Activated T-helper 1 cell treated with Interleukin-2 at 50 U/mL for 16 hours (primary cell): ENCODE data around the gene C11orf68.
"Not testable (repeated sequence)": the region's sequence is repeated elsewhere in the genome, so short reads cannot be mapped to it uniquely, and the experiment has no call there.

Experiments
- DNase-seq: peaks from one replicate; pipeline ENCODE4 v3.0.0-alpha.2; 2020; ENCODE audit warnings: low read depth

Gene C11orf68

GRCh38 chr11:65918211-65919140 lies at the start of gene C11orf68:
TSS of gene C11orf68 (minus strand) at chr11:65919062. CDS start at chr11:65919031, 31 bp downstream.
- DNase-seq, result no peak

- DNase-seq, result no peak
Measured at GRCh38 chr11:65967329-65967934, 48.6 kb upstream of the C11orf68 start.

GRCh38 chr11:65965986-65966762 lies 47.3 kb upstream of the C11orf68 start:
- DNase-seq, result no peak

GRCh38 chr11:65964906-65965305 lies 46.0 kb upstream of the C11orf68 start:
- no peak for DNase-seq

- no peak for DNase-seq
Measured at GRCh38 chr11:65962141-65962564, 43.3 kb upstream of the C11orf68 start.

- DNase-seq, result peak; percentile 93
Measured at GRCh38 chr11:65961267-65962140, 42.6 kb upstream of the C11orf68 start, which contains the start of gene SART1. TSS of gene SART1 (plus strand) at chr11:65961734. CDS start at chr11:65961781, 47 bp downstream.

GRCh38 chr11:65960824-65961266 lies 42.0 kb upstream of the C11orf68 start:
- no peak for DNase-seq

- no peak for DNase-seq
Measured at GRCh38 chr11:65958774-65959420, 40.0 kb upstream of the C11orf68 start.

GRCh38 chr11:65958291-65958690 lies 39.4 kb upstream of the C11orf68 start:
- no peak for DNase-seq

- no peak for DNase-seq
Measured at GRCh38 chr11:65954771-65955170, 35.9 kb upstream of the C11orf68 start.

GRCh38 chr11:65953471-65953870 lies 34.6 kb upstream of the C11orf68 start:
- no peak for DNase-seq

GRCh38 chr11:65952052-65952521 lies 33.2 kb upstream of the C11orf68 start:
- no peak for DNase-seq

GRCh38 chr11:65951641-65952040 lies 32.8 kb upstream of the C11orf68 start:
- DNase-seq, result not testable (repeated sequence)

GRCh38 chr11:65950711-65951110 lies 31.8 kb upstream of the C11orf68 start:
- not testable (repeated sequence) for DNase-seq

GRCh38 chr11:65947603-65948125 lies 28.8 kb upstream of the C11orf68 start:
- no peak for DNase-seq

GRCh38 chr11:65947133-65947532 lies 28.3 kb upstream of the C11orf68 start:
- DNase-seq, result no peak

GRCh38 chr11:65946655-65947054 lies 27.8 kb upstream of the C11orf68 start:
- no peak for DNase-seq

GRCh38 chr11:65945941-65946558 lies 27.2 kb upstream of the C11orf68 start:
- no peak for DNase-seq

GRCh38 chr11:65945430-65945911 lies 26.6 kb upstream of the C11orf68 start, which contains the start of gene TSGA10IP:
TSS of gene TSGA10IP (plus strand) at chr11:65945480. CDS start at chr11:65945676, 196 bp downstream.
- DNase-seq, result no peak

GRCh38 chr11:65944767-65945166 lies 25.9 kb upstream of the C11orf68 start:
- no peak for DNase-seq
